T-cell (primary cell): ENCODE data around the gene CORO1C. TPM values are rescaled to one million over a fixed set of nuclear protein-coding genes. Genes with fewer than 3 reads are reported as not detected.

Experiments
- ATAC-seq, 4 experiments: fragments of 200-7000 bp in 3 of 4; fragments of 150-1000 bp in 1 of 4; cut with Tn5 transposase; replicated peaks in 1 of 4; 1 replicate in 3 of 4; 2 replicates in 1 of 4; pipeline ENCODE4 v1.10.0; 2021; ENCODE audit warnings: moderate library complexity in 3 of 4, mild to moderate bottlenecking in 2 of 4, moderate number of reproducible peaks in 1 of 4
- CTCF ChIA-PET, 2 donors: fragments of 300-600 bp; sonication (Branson Sonifier 250); formaldehyde crosslinking; loops; one replicate each; lab custom pipeline; 2022; ENCODE audit warnings: antibody characterized with exemption in 2 of 2; lab: Charles Lee
- POLR2A ChIA-PET, 2 donors: fragments of 300-600 bp; sonication (Branson Sonifier 250); formaldehyde crosslinking; loops; one replicate each; lab custom pipeline; 2022; ENCODE audit warnings: antibody characterized with exemption in 2 of 2; lab: Charles Lee
- DNase-seq, 35 experiments: peaks; one replicate each; pipeline versions ENCODE4 v3.0.0 to v3.0.0-alpha.2; 2013 to 2023
- H3K27ac ChIP-seq: one replicate; pipeline ENCODE4 v1.5.1; 2013; ENCODE audit warnings: low read length
- H3K27me3 ChIP-seq, 2 experiments: replicated peaks in 1 of 2; 1 replicate in 1 of 2; 2 replicates in 1 of 2; pipeline versions ENCODE4 v1.6.1 to v1.7.0; 2013; ENCODE audit warnings: low read length in 1 of 2, mixed read lengths in 1 of 2; ENCODE audit not compliant: control insufficient read depth in 2 of 2, insufficient read depth in 2 of 2; ENCODE audit errors: extremely low read depth in 1 of 2
- H3K36me3 ChIP-seq, 2 donors: 1 replicate in 1 of 2; 2 replicates in 1 of 2; pipeline versions ENCODE4 v1.6.1 to v1.7.0; 2013; ENCODE audit warnings: low read length in 1 of 2; ENCODE audit not compliant: control insufficient read depth in 2 of 2, insufficient read depth in 1 of 2; ENCODE audit errors: extremely low read depth in 1 of 2
- H3K4me1 ChIP-seq, 2 experiments: 1 replicate in 1 of 2; 2 replicates in 1 of 2; pipeline versions ENCODE4 v1.6.1 to v1.7.0; 2013; ENCODE audit warnings: low read length in 2 of 2, mixed read lengths in 1 of 2; ENCODE audit not compliant: insufficient read depth in 2 of 2, control insufficient read depth in 1 of 2; ENCODE audit errors: extremely low read depth in 1 of 2
- H3K4me3 ChIP-seq, 2 donors: 1 replicate in 1 of 2; 2 replicates in 1 of 2; pipeline versions ENCODE4 v1.5.1 to v1.7.0; 2013; ENCODE audit warnings: mild to moderate bottlenecking in 2 of 2, low read length in 1 of 2, moderate library complexity in 1 of 2; ENCODE audit not compliant: control insufficient read depth in 1 of 2; ENCODE audit errors: extremely low read depth in 1 of 2
- H3K9me3 ChIP-seq: 2 replicates; pipeline ENCODE4 v1.7.0; 2013
- H3K27ac Mint-ChIP-seq, 2 donors: one replicate each; pipeline ENCODE4 v1.8.0; 2020 to 2021; ENCODE audit warnings: mild to moderate bottlenecking in 2 of 2, mixed read lengths in 2 of 2
- H3K27me3 Mint-ChIP-seq, 2 donors: one replicate each; pipeline ENCODE4 v1.8.0; 2021 to 2022; ENCODE audit warnings: mixed read lengths in 2 of 2
- H3K36me3 Mint-ChIP-seq: one replicate; pipeline ENCODE4 v1.8.0; 2021; ENCODE audit warnings: mixed read lengths
- H3K4me1 Mint-ChIP-seq, 3 donors: one replicate each; pipeline ENCODE4 v1.8.0; 2020 to 2022; ENCODE audit warnings: mixed read lengths in 3 of 3, mild to moderate bottlenecking in 1 of 3
- H3K4me3 Mint-ChIP-seq, 3 donors: one replicate each; pipeline ENCODE4 v1.8.0; 2020 to 2022; ENCODE audit warnings: mild to moderate bottlenecking in 3 of 3, mixed read lengths in 3 of 3, moderate library complexity in 3 of 3
- H3K9me3 Mint-ChIP-seq, 3 donors: one replicate each; pipeline ENCODE4 v1.8.0; 2020 to 2022; ENCODE audit warnings: mixed read lengths in 3 of 3
- WGBS: methylation state at CpG from one replicate; pipeline ENCODE4 v1.1.5; 2013; ENCODE audit warnings: missing lambda C conversion rate; ENCODE audit not compliant: insufficient coverage; 5-methylcytosine and 5-hydroxymethylcytosine counted together
- total RNA-seq, 35 experiments: library from RNA in 6 of 35; stranded (reverse) in 6 of 35; fragments of 120-200 nt in 1 of 35; gene quantifications; one replicate each; pipeline versions ENCODE4 v1.2.1 to v1.2.4 and lab custom pipeline; 2013 to 2026

Gene CORO1C
- total RNA-seq, 5 donors from 2014 or later (not counting 1 experiment from before 2014, with no cell fraction given), result 7.4 to 11.4 (median 8.7) TPM

DNA sequence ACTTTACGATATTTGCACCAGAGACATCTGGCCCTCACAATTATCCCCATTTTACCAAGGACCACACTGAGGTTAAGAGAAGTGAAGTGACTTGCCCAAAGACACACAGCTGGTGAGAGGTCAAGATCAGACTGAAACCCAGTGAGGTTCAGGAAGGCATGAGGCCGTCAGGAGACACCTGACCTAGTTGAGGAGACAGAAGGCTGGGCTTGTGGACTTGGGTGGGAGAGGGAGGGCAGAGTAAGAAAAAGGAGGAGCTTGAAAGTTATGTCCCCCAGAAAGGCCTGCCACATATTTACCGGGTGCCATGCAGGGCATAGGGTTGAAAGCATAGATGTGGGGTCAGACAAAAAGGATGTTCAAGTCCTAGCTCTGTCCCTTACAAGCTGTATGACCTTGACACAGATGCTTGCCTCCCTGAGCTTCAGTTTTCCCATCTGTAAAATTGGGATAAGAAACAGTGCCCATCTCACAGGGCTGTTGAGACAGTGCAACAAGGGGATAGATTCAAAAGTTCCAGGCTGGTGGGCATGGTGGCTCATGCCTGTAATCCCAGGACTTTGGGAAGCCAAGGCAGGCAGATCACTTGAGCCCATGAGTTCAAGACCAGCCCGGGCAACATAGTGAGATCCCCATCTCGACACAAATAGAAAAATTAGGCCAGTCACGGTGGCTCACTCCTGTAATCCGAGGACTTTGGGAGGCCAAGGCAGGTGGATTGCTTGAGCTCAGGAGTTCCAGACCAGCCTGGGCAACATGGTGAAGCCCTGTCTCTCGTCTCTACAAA is 104.0 kb downstream of the CORO1C start:
- H3K27ac ChIP-seq, result peak overlapping the region; percentile 94
- CTCF ChIA-PET, result interaction anchor here (0.5 to 10.2 kb wide), 9 partner anchors 9 to 637 kb away, joined by 3 to 112 read pairs (median 5); no protein-coding TSS in a partner anchor
- peaks cover 18 to 64% of the 10 kb centered on the region in 2 donors for H3K36me3 ChIP-seq
- ATAC-seq (no peak), DNase-seq (no peak)
- peaks cover 31 to 96% of the 10 kb centered on the region in 2 experiments for H3K4me1 ChIP-seq
- peak overlapping the region; percentile 39 to 100 (median 56) for H3K4me3 Mint-ChIP-seq
- H3K4me1 Mint-ChIP-seq, result peaks cover 75 to 89% (median 81%) of the 10 kb centered on the region in 3 donors
- no peaks in the 10 kb centered on the region for H3K9me3 Mint-ChIP-seq
- H3K27me3 ChIP-seq, result no peaks in the 10 kb centered on the region
- peak overlapping the region; percentile 81 to 86 for H3K27ac Mint-ChIP-seq
- H3K36me3 Mint-ChIP-seq, result peaks cover 58% of the 10 kb centered on the region
- H3K9me3 ChIP-seq, result no peaks in the 10 kb centered on the region
- peak overlapping the region; percentile 2 to 94 for H3K4me3 ChIP-seq
- POLR2A ChIA-PET, result interaction anchor here in 1 of 2 donors (0.6 to 0.8 kb wide), 2 partner anchors 10 to 60 kb away, joined by 3 read pairs; no protein-coding TSS in a partner anchor
- WGBS, result 68% methylated on average over 6 of the region's 8 CpGs
- H3K27me3 Mint-ChIP-seq, result no peaks in the 10 kb centered on the region

DNA sequence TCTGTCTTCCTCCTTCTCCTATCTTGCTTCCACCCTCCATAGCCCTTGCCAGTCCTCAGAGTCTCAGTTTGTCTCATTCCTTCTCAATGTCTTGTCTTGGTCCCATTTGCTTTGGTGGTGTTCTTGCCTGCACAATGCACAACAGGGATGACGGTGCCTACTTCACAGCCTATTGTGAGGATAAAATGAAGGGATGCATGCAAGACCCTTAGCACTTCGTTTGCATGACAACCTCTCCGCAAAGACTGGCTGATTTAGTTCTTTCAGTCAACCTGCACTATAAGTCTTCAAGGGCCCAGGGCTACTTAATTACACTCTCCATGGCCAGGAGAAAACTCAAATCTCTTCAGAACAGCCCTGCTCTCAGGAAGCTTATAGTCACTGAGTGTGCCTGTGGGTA is 106.1 kb downstream of the CORO1C start:
- H3K36me3 ChIP-seq, result peaks cover 26 to 78% of the 10 kb centered on the region in 2 donors
- H3K4me3 ChIP-seq, result no peak overlapping the region
- no peak for DNase-seq
- H3K27me3 ChIP-seq, result no peaks in the 10 kb centered on the region
- WGBS, result 92% methylated on average over 2 of the region's 3 CpGs
- H3K9me3 ChIP-seq, result no peaks in the 10 kb centered on the region
- Mint-ChIP-seq H3K27me3 (no peaks in the 10 kb centered on the region), H3K9me3 (no peaks in the 10 kb centered on the region), H3K36me3 (peaks cover 61% of the 10 kb centered on the region), H3K27ac (peak overlapping the region; percentile 62 to 70), H3K4me1 (peaks cover 71 to 89% (median 75%) of the 10 kb centered on the region in 3 donors), H3K4me3 (peak overlapping the region in 1 of 3 donors; percentile 44)
- CTCF ChIA-PET, result interaction anchor here in 1 of 2 donors (0.7 kb wide), 1 partner anchor 230 kb away, joined by 5 read pairs; no protein-coding TSS in a partner anchor
- no peak overlapping the region for H3K27ac ChIP-seq
- POLR2A ChIA-PET, result no interaction called here
- no peak for ATAC-seq
- peaks cover 25 to 86% of the 10 kb centered on the region in 2 experiments for H3K4me1 ChIP-seq

DNA sequence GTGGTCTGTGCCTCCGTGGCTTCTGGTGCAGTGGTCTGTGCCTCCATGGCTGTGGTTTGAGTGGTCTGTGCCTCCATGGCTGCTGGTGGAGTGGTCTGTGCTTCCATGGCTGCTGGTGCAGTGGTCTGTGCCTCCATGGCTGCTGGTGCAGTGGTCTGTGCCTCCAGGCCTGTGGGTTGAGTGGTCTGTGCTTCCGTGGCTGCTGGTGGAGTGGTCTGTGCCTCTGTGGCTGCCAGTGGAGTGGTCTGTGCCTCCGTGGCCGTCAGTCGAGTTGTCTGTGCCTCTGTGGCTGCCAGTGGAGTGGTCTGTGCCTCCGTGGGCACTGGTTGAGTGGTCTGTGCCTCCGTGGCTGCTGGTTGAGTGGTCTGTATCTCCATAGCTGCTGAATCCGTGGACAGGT is 107.7 kb downstream of the CORO1C start:
- no peaks in the 10 kb centered on the region for H3K9me3 ChIP-seq
- no peak for ATAC-seq
- H3K4me3 Mint-ChIP-seq, result no peak overlapping the region
- no peaks in the 10 kb centered on the region for H3K27me3 ChIP-seq
- H3K4me1 ChIP-seq, result peaks cover 19 to 76% of the 10 kb centered on the region in 2 experiments
- peaks cover 29 to 80% of the 10 kb centered on the region in 2 donors for H3K36me3 ChIP-seq
- peaks cover 70 to 90% (median 75%) of the 10 kb centered on the region in 3 donors for H3K4me1 Mint-ChIP-seq
- H3K4me3 ChIP-seq, result no peak overlapping the region
- H3K9me3 Mint-ChIP-seq, result no peaks in the 10 kb centered on the region
- WGBS, result 95% methylated on average over 6 of the region's 8 CpGs
- no peaks in the 10 kb centered on the region for H3K27me3 Mint-ChIP-seq
- peak overlapping the region in 1 of 2 donors; percentile 82 for H3K27ac Mint-ChIP-seq
- H3K27ac ChIP-seq, result peak overlapping the region; percentile 78
- CTCF ChIA-PET, result no interaction called here
- peaks cover 58% of the 10 kb centered on the region for H3K36me3 Mint-ChIP-seq
- DNase-seq, result no peak
- POLR2A ChIA-PET, result interaction anchor here in 1 of 2 donors (0.6 kb wide), 1 partner anchor 27 kb away, joined by 4 read pairs; no protein-coding TSS in a partner anchor

DNA sequence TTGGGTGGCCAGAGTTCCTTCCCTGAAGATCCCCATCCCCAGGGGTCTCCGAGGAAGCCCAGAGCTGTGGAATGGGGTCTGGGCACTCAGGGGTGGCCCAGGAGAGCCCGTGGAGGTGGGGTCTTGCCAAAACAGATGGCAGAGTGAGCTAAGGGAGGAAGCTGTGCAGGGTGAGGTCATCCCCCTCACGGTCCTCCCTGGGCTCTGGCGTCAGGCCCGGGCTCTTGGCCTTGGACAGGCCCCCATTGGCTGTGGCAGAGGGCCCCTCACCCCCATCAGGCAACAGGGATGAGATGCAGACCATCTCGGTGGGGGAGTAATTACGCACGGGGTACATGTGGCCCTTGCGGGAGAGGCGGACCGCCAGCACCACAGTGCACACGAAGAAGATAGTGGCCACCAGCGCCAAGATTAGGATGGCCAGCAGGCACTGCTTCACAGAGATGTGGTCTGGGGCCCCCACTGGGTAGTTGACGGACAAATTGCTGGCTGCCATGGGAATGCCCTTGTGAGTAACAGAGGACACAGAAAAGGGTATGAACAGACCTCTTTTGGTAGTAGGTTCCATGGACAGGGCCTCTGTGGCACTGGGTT is 108.3 kb downstream of the CORO1C start:
- ChIA-PET CTCF (interaction anchor here in 1 of 2 donors (1.1 kb wide), 1 partner anchor 56 kb away, joined by 3 read pairs; no protein-coding TSS in a partner anchor), POLR2A (interaction anchor here in 1 of 2 donors (0.6 kb wide), 1 partner anchor 14 kb away, joined by 7 read pairs; no protein-coding TSS in a partner anchor)
- H3K4me1 ChIP-seq, result peaks cover 19 to 76% of the 10 kb centered on the region in 2 experiments
- Mint-ChIP-seq H3K36me3 (peaks cover 54% of the 10 kb centered on the region), H3K9me3 (no peaks in the 10 kb centered on the region), H3K27ac (peak overlapping the region; percentile 82 to 90), H3K4me1 (peaks cover 71 to 90% (median 75%) of the 10 kb centered on the region in 3 donors), H3K27me3 (no peaks in the 10 kb centered on the region), H3K4me3 (peak overlapping the region in 1 of 3 donors; percentile 57)
- ATAC-seq (no peak), DNase-seq (no peak)
- no peaks in the 10 kb centered on the region for H3K27me3 ChIP-seq
- H3K9me3 ChIP-seq, result no peaks in the 10 kb centered on the region
- no peak overlapping the region for H3K4me3 ChIP-seq
- H3K27ac ChIP-seq, result peak overlapping the region; percentile 78
- peaks cover 29 to 79% of the 10 kb centered on the region in 2 donors for H3K36me3 ChIP-seq
- WGBS, result 97% methylated on average over 12 of the region's 14 CpGs

DNA sequence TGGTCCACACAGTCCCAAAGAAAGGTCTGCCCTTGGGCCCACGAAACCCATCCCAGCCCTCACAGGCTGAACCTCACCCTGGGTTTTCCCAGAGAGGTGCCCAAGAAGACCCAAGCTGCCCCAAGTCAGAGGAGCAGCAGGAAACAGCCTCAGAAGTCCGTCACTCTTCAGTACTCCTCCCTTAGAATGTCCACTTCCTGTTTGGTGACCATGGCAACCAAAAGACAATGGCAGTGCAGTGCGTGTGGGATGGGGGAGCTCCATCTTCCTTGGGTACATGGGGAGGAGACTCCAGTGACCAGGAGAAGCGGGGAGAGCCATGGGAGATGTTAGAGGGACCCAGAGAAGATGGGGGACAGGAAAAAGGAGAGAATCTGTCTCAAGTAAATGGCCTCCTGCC is 108.9 kb downstream of the CORO1C start:
- peak overlapping the region in 1 of 3 donors; percentile 57 for H3K4me3 Mint-ChIP-seq
- Histone ChIP-seq H3K4me3 (no peak overlapping the region), H3K9me3 (no peaks in the 10 kb centered on the region), H3K27me3 (no peaks in the 10 kb centered on the region), H3K4me1 (peaks cover 19 to 76% of the 10 kb centered on the region in 2 experiments), H3K27ac (peak overlapping the region; percentile 78), H3K36me3 (peaks cover 29 to 73% of the 10 kb centered on the region in 2 donors)
- no peaks in the 10 kb centered on the region for H3K27me3 Mint-ChIP-seq
- ATAC-seq, result peak in 1 of 4 experiments; percentile 32
- no peaks in the 10 kb centered on the region for H3K9me3 Mint-ChIP-seq
- peaks cover 53% of the 10 kb centered on the region for H3K36me3 Mint-ChIP-seq
- DNase-seq, result peak in 1 of 35 experiments; percentile 46
- peaks cover 72 to 91% (median 76%) of the 10 kb centered on the region in 3 donors for H3K4me1 Mint-ChIP-seq
- POLR2A ChIA-PET, result interaction anchor here in 1 of 2 donors (0.6 kb wide), 1 partner anchor 14 kb away, joined by 7 read pairs; no protein-coding TSS in a partner anchor
- WGBS, result 81% methylated on average over 2 of the region's 4 CpGs
- CTCF ChIA-PET, result interaction anchor here (0.7 to 1.1 kb wide), 2 partner anchors 56 to 102 kb away, joined by 3 read pairs; no protein-coding TSS in a partner anchor
- peak overlapping the region; percentile 82 to 90 for H3K27ac Mint-ChIP-seq
